ENCODE measurements around the gene RGL4. TPM values are rescaled to one million over a fixed set of nuclear protein-coding genes. Genes with fewer than 3 reads are reported as not detected.

Gene RGL4
- total and polyA plus RNA-seq, 2 donors (not counting 1 experiment from before 2014, with no cell fraction given), result 0.81 to 2.7 TPM

GRCh38 chr22:23744485-23744884 is 53.7 kb downstream of the RGL4 start:
- H3K9ac ChIP-seq (ENCODE audit: low read length), result no peak overlapping the region
- no peak overlapping the region for H2AFZ ChIP-seq (ENCODE audit: insufficient read depth, low read depth, low read length, poor library complexity, severe bottlenecking)
- DNase-seq (no peak), ATAC-seq (ENCODE audit: low read depth) (no peak)
- H3K79me2 ChIP-seq (ENCODE audit: control insufficient read depth, insufficient read depth, low read length), result peaks cover 15% of the 10 kb centered on the region
- no peak overlapping the region for H3K4me3 ChIP-seq (ENCODE audit: control extremely low read depth in 1 of 5, extremely low read depth in 1 of 5, insufficient read depth in 1 of 5, low read depth in 2 of 5, low read length in 4 of 5)
- H3K36me3 ChIP-seq (replicated peaks in 1 of 2; ENCODE audit: control extremely low read depth in 1 of 2, control insufficient read depth in 1 of 2, extremely low read depth in 1 of 2, insufficient read depth in 2 of 2, low read length in 1 of 2), result peaks cover 5 to 30% of the 10 kb centered on the region in 2 experiments
- peaks cover 0 to 13% (median 0%) of the 10 kb centered on the region in 3 donors for H3K9me3 ChIP-seq (ENCODE audit: control extremely low read depth in 1 of 3, control insufficient read depth in 2 of 3, insufficient read depth in 1 of 3, low read length in 2 of 3)
- POLR2A ChIA-PET, result no interaction called here
- intact Hi-C loops (cut with micrococcal nuclease), result no loop called here
- no peak overlapping the region for H3K27ac Mint-ChIP-seq
- no peaks in the 10 kb centered on the region for H3K4me1 ChIP-seq (ENCODE audit: control insufficient read depth in 2 of 2, insufficient read depth in 2 of 2, low read length in 2 of 2)
- no peak overlapping the region for H3K4me3 Mint-ChIP-seq
- no peak overlapping the region for H3K27ac ChIP-seq (ENCODE audit: low read length in 2 of 2)
- 96% methylated on average over 12 of the region's 14 CpGs for WGBS (ENCODE audit: insufficient coverage)
- H3K27me3 ChIP-seq (replicated peaks in 1 of 4; ENCODE audit: control extremely low read depth in 1 of 4, control insufficient read depth in 3 of 4, insufficient read depth in 4 of 4, low read length in 3 of 4), result no peaks in the 10 kb centered on the region
- H3K9me3 Mint-ChIP-seq (ENCODE audit: insufficient read depth), result no peaks in the 10 kb centered on the region
- no peaks in the 10 kb centered on the region for H3K27me3 Mint-ChIP-seq
- CTCF ChIA-PET, result interaction anchor here (1.0 to 1.7 kb wide), 5 partner anchors 8 to 105 kb away, joined by 3 to 6 read pairs (median 3); no protein-coding TSS in a partner anchor
- no peak overlapping the region for H3K4me2 ChIP-seq (replicated peaks; ENCODE audit: low read depth, low read length, poor library complexity, severe bottlenecking)
- H4K20me1 ChIP-seq (ENCODE audit: control insufficient read depth, insufficient read depth, low read length, poor library complexity, severe bottlenecking), result no peaks in the 10 kb centered on the region
- peaks cover 2% of the 10 kb centered on the region for H3K4me1 Mint-ChIP-seq
- TF ChIP-seq EZH2 (IDR thresholded peaks at IDR 0.05; ENCODE audit: borderline replicate concordance, insufficient read depth, low read depth, low read length, poor library complexity, severe bottlenecking), result no peak
- no peak for TF ChIP-seq CTCF (IDR thresholded peaks at IDR 0.05)

GRCh38 chr22:23745791-23746190 is 55.0 kb downstream of the RGL4 start:
- Histone ChIP-seq H3K4me2 (replicated peaks; ENCODE audit: low read depth, low read length, poor library complexity, severe bottlenecking) (no peak overlapping the region), H3K79me2 (ENCODE audit: control insufficient read depth, insufficient read depth, low read length) (peaks cover 25% of the 10 kb centered on the region), H3K9ac (ENCODE audit: low read length) (no peak overlapping the region), H3K4me1 (ENCODE audit: control insufficient read depth in 2 of 2, insufficient read depth in 2 of 2, low read length in 2 of 2) (peaks cover 6 to 9% of the 10 kb centered on the region in 2 donors), H3K9me3 (ENCODE audit: control extremely low read depth in 1 of 3, control insufficient read depth in 2 of 3, insufficient read depth in 1 of 3, low read length in 2 of 3) (peaks cover 0 to 13% (median 0%) of the 10 kb centered on the region in 3 donors), H3K4me3 (ENCODE audit: control extremely low read depth in 1 of 5, extremely low read depth in 1 of 5, insufficient read depth in 1 of 5, low read depth in 2 of 5, low read length in 4 of 5) (no peak overlapping the region), H4K20me1 (ENCODE audit: control insufficient read depth, insufficient read depth, low read length, poor library complexity, severe bottlenecking) (no peaks in the 10 kb centered on the region), H3K36me3 (replicated peaks in 1 of 2; ENCODE audit: control extremely low read depth in 1 of 2, control insufficient read depth in 1 of 2, extremely low read depth in 1 of 2, insufficient read depth in 2 of 2, low read length in 1 of 2) (peaks cover 5 to 30% of the 10 kb centered on the region in 2 experiments), H2AFZ (ENCODE audit: insufficient read depth, low read depth, low read length, poor library complexity, severe bottlenecking) (no peak overlapping the region), H3K27ac (ENCODE audit: low read length in 2 of 2) (no peak overlapping the region), H3K27me3 (replicated peaks in 1 of 4; ENCODE audit: control extremely low read depth in 1 of 4, control insufficient read depth in 3 of 4, insufficient read depth in 4 of 4, low read length in 3 of 4) (no peaks in the 10 kb centered on the region)
- H3K9me3 Mint-ChIP-seq (ENCODE audit: insufficient read depth), result no peaks in the 10 kb centered on the region
- 90% methylated on average over 5 of the region's 6 CpGs for WGBS (ENCODE audit: insufficient coverage)
- H3K4me1 Mint-ChIP-seq, result peaks cover 14% of the 10 kb centered on the region
- H3K27ac Mint-ChIP-seq, result no peak overlapping the region
- ATAC-seq (ENCODE audit: low read depth) (no peak), DNase-seq (no peak)
- intact Hi-C loops (cut with micrococcal nuclease), result no loop called here
- ChIA-PET POLR2A (interaction anchor here (0.7 kb wide), 1 partner anchor 139 kb away, joined by 3 read pairs; no protein-coding TSS in a partner anchor), CTCF (interaction anchor here (0.7 to 1.7 kb wide), 3 partner anchors 25 to 1392 kb away, joined by 3 to 6 read pairs (median 3); no protein-coding TSS in a partner anchor)
- no peak overlapping the region for H3K4me3 Mint-ChIP-seq
- H3K27me3 Mint-ChIP-seq, result no peaks in the 10 kb centered on the region
- TF ChIP-seq EZH2 (IDR thresholded peaks at IDR 0.05; ENCODE audit: borderline replicate concordance, insufficient read depth, low read depth, low read length, poor library complexity, severe bottlenecking) (no peak), CTCF (IDR thresholded peaks at IDR 0.05) (no peak)

Data from B cell (primary cell).